Measurements from ENCODE around the gene TAF4B.

TAF4B gene

GRCh38 chr18:26407736-26408601, 181.7 kb downstream of the TAF4B start:
- Histone ChIP-seq H3K9me3 (ENCODE audit: control insufficient read depth, low read length) (no peaks in the 10 kb centered on the region), H3K27ac (ENCODE audit: low read depth, low read length, severe bottlenecking) (no peak overlapping the region), H3K4me1 (ENCODE audit: control insufficient read depth, insufficient read depth, low read length, poor library complexity, severe bottlenecking) (no peaks in the 10 kb centered on the region), H3K36me3 (ENCODE audit: control insufficient read depth, insufficient read depth, low read length) (no peaks in the 10 kb centered on the region), H3K4me3 (ENCODE audit: extremely low read depth, insufficient read depth, low read length, poor library complexity, severe bottlenecking) (no peak overlapping the region)
- WGBS, 2 experiments (ENCODE audit: insufficient coverage in 2 of 2) = 93 to 96% methylated on average over 11 to 12 of the region's 16 CpGs

GRCh38 chr18:26409091-26409490, 182.8 kb downstream of the TAF4B start:
- Histone ChIP-seq H3K27ac (ENCODE audit: low read depth, low read length, severe bottlenecking) (no peak overlapping the region), H3K9me3 (ENCODE audit: control insufficient read depth, low read length) (no peaks in the 10 kb centered on the region), H3K36me3 (ENCODE audit: control insufficient read depth, insufficient read depth, low read length) (no peaks in the 10 kb centered on the region), H3K4me3 (ENCODE audit: extremely low read depth, insufficient read depth, low read length, poor library complexity, severe bottlenecking) (no peak overlapping the region), H3K4me1 (ENCODE audit: control insufficient read depth, insufficient read depth, low read length, poor library complexity, severe bottlenecking) (no peaks in the 10 kb centered on the region)
- WGBS, 2 experiments (ENCODE audit: insufficient coverage in 2 of 2) = 84 to 100% methylated on average over 2 to 3 of the region's 4 CpGs

GRCh38 chr18:26414901-26415440, 188.7 kb downstream of the TAF4B start:
- 14 to 38% methylated on average over 1 of the region's 4 CpGs for whole genome bisulfite sequencing, 2 experiments (ENCODE audit: insufficient coverage in 2 of 2)
- Histone ChIP-seq H3K27ac (ENCODE audit: low read depth, low read length, severe bottlenecking) (no peak overlapping the region), H3K36me3 (ENCODE audit: control insufficient read depth, insufficient read depth, low read length) (no peaks in the 10 kb centered on the region), H3K4me3 (ENCODE audit: extremely low read depth, insufficient read depth, low read length, poor library complexity, severe bottlenecking) (no peak overlapping the region), H3K9me3 (ENCODE audit: control insufficient read depth, low read length) (no peaks in the 10 kb centered on the region), H3K4me1 (ENCODE audit: control insufficient read depth, insufficient read depth, low read length, poor library complexity, severe bottlenecking) (no peaks in the 10 kb centered on the region)

GRCh38 chr18:26415631-26416030, 189.4 kb downstream of the TAF4B start:
- H3K27ac ChIP-seq (ENCODE audit: low read depth, low read length, severe bottlenecking) = no peak overlapping the region
- no peaks in the 10 kb centered on the region for H3K4me1 ChIP-seq (ENCODE audit: control insufficient read depth, insufficient read depth, low read length, poor library complexity, severe bottlenecking)
- no peaks in the 10 kb centered on the region for H3K9me3 ChIP-seq (ENCODE audit: control insufficient read depth, low read length)
- no peaks in the 10 kb centered on the region for H3K36me3 ChIP-seq (ENCODE audit: control insufficient read depth, insufficient read depth, low read length)
- no peak overlapping the region for H3K4me3 ChIP-seq (ENCODE audit: extremely low read depth, insufficient read depth, low read length, poor library complexity, severe bottlenecking)
- 77 to 82% methylated on average over 4 to 5 of the region's 7 CpGs for WGBS, 2 experiments (ENCODE audit: insufficient coverage in 2 of 2)

- 92 to 100% methylated on average over 3 to 6 of the region's 8 CpGs for WGBS, 2 experiments (ENCODE audit: insufficient coverage in 2 of 2)
These were observed 190.5 kb downstream of the TAF4B start for GRCh38 chr18:26416652-26417150.

GRCh38 chr18:26417190-26417589, 190.9 kb downstream of the TAF4B start:
- no peaks in the 10 kb centered on the region for H3K36me3 ChIP-seq (ENCODE audit: control insufficient read depth, insufficient read depth, low read length)
- no peak overlapping the region for H3K4me3 ChIP-seq (ENCODE audit: extremely low read depth, insufficient read depth, low read length, poor library complexity, severe bottlenecking)
- H3K9me3 ChIP-seq (ENCODE audit: control insufficient read depth, low read length) = no peaks in the 10 kb centered on the region
- no peak overlapping the region for H3K27ac ChIP-seq (ENCODE audit: low read depth, low read length, severe bottlenecking)
- 91 to 94% methylated on average over 10 of the region's 12 CpGs for WGBS, 2 experiments (ENCODE audit: insufficient coverage in 2 of 2)
- no peaks in the 10 kb centered on the region for H3K4me1 ChIP-seq (ENCODE audit: control insufficient read depth, insufficient read depth, low read length, poor library complexity, severe bottlenecking)

More at GRCh38 chr18:26416652-26417150, 190.5 kb downstream of the TAF4B start:
- Histone ChIP-seq H3K36me3 (ENCODE audit: control insufficient read depth, insufficient read depth, low read length) (no peaks in the 10 kb centered on the region), H3K9me3 (ENCODE audit: control insufficient read depth, low read length) (no peaks in the 10 kb centered on the region), H3K27ac (ENCODE audit: low read depth, low read length, severe bottlenecking) (no peak overlapping the region), H3K4me3 (ENCODE audit: extremely low read depth, insufficient read depth, low read length, poor library complexity, severe bottlenecking) (no peak overlapping the region), H3K4me1 (ENCODE audit: control insufficient read depth, insufficient read depth, low read length, poor library complexity, severe bottlenecking) (no peaks in the 10 kb centered on the region)

- WGBS, 2 experiments (ENCODE audit: insufficient coverage in 2 of 2) = 96 to 97% methylated on average over 3 to 4 of the region's 4 CpGs
- H3K27ac ChIP-seq (ENCODE audit: low read depth, low read length, severe bottlenecking) = no peak overlapping the region
- no peaks in the 10 kb centered on the region for H3K4me1 ChIP-seq (ENCODE audit: control insufficient read depth, insufficient read depth, low read length, poor library complexity, severe bottlenecking)
- no peaks in the 10 kb centered on the region for H3K9me3 ChIP-seq (ENCODE audit: control insufficient read depth, low read length)
- H3K36me3 ChIP-seq (ENCODE audit: control insufficient read depth, insufficient read depth, low read length) = no peaks in the 10 kb centered on the region
- H3K4me3 ChIP-seq (ENCODE audit: extremely low read depth, insufficient read depth, low read length, poor library complexity, severe bottlenecking) = no peak overlapping the region
These were observed 192.0 kb downstream of the TAF4B start for GRCh38 chr18:26418225-26418624.

GRCh38 chr18:26419746-26420145, 193.5 kb downstream of the TAF4B start:
- WGBS, 2 experiments (ENCODE audit: insufficient coverage in 2 of 2) = 98 to 99% methylated on average over 7 to 8 of the region's 9 CpGs
- H3K4me1 ChIP-seq (ENCODE audit: control insufficient read depth, insufficient read depth, low read length, poor library complexity, severe bottlenecking) = no peaks in the 10 kb centered on the region
- H3K9me3 ChIP-seq (ENCODE audit: control insufficient read depth, low read length) = no peaks in the 10 kb centered on the region
- H3K27ac ChIP-seq (ENCODE audit: low read depth, low read length, severe bottlenecking) = no peak overlapping the region
- H3K4me3 ChIP-seq (ENCODE audit: extremely low read depth, insufficient read depth, low read length, poor library complexity, severe bottlenecking) = no peak overlapping the region
- no peaks in the 10 kb centered on the region for H3K36me3 ChIP-seq (ENCODE audit: control insufficient read depth, insufficient read depth, low read length)

- Histone ChIP-seq H3K4me3 (ENCODE audit: extremely low read depth, insufficient read depth, low read length, poor library complexity, severe bottlenecking) (no peak overlapping the region), H3K36me3 (ENCODE audit: control insufficient read depth, insufficient read depth, low read length) (no peaks in the 10 kb centered on the region), H3K27ac (ENCODE audit: low read depth, low read length, severe bottlenecking) (no peak overlapping the region), H3K9me3 (ENCODE audit: control insufficient read depth, low read length) (no peaks in the 10 kb centered on the region), H3K4me1 (ENCODE audit: control insufficient read depth, insufficient read depth, low read length, poor library complexity, severe bottlenecking) (no peaks in the 10 kb centered on the region)
- 91 to 92% methylated on average over 5 to 6 of the region's 6 CpGs for WGBS, 2 experiments (ENCODE audit: insufficient coverage in 2 of 2)
These were observed 195.3 kb downstream of the TAF4B start for GRCh38 chr18:26421503-26421902.

GRCh38 chr18:26421931-26422330, 195.7 kb downstream of the TAF4B start:
- Histone ChIP-seq H3K27ac (ENCODE audit: low read depth, low read length, severe bottlenecking) (no peak overlapping the region), H3K4me1 (ENCODE audit: control insufficient read depth, insufficient read depth, low read length, poor library complexity, severe bottlenecking) (no peaks in the 10 kb centered on the region), H3K9me3 (ENCODE audit: control insufficient read depth, low read length) (no peaks in the 10 kb centered on the region), H3K36me3 (ENCODE audit: control insufficient read depth, insufficient read depth, low read length) (no peaks in the 10 kb centered on the region), H3K4me3 (ENCODE audit: extremely low read depth, insufficient read depth, low read length, poor library complexity, severe bottlenecking) (no peak overlapping the region)
- 83 to 86% methylated on average over 9 of the region's 9 CpGs for WGBS, 2 experiments (ENCODE audit: insufficient coverage in 2 of 2)

Measured in mesodermal cell (in vitro differentiated cells).